GM21825 (cell line): ENCODE data around the gene SYNDIG1L.
"Not testable (repeated sequence)": the region's sequence is repeated elsewhere in the genome, so short reads cannot be mapped to it uniquely, and the experiment has no call there.

ENCODE experiments used
- ATAC-seq: cut with Tn5 transposase; IDR thresholded peaks from one replicate; pipeline ENCODE4 v1.9.1; 2021; ENCODE audit warnings: mild to moderate bottlenecking, moderate library complexity; ENCODE audit not compliant: unreplicated experiment

Gene SYNDIG1L

GRCh38 chr14:74426202-74426582 lies at the start of gene SYNDIG1L:
SYNDIG1L (minus strand) TSS chr14:74426210; CDS start chr14:74409744, 16,466 bp downstream.
- no peak for ATAC-seq

- no peak for ATAC-seq
These were observed 49.7 kb upstream of the SYNDIG1L start for GRCh38 chr14:74475678-74476077.

- no peak for ATAC-seq
These were observed 48.4 kb upstream of the SYNDIG1L start for GRCh38 chr14:74474376-74474775.

GRCh38 chr14:74472601-74473000 lies 46.6 kb upstream of the SYNDIG1L start:
- no peak for ATAC-seq

- ATAC-seq: no peak
These were observed 43.8 kb upstream of the SYNDIG1L start for GRCh38 chr14:74469548-74470518.

- ATAC-seq: no peak
These were observed 42.5 kb upstream of the SYNDIG1L start for GRCh38 chr14:74468513-74468912.

- ATAC-seq: no peak
These were observed 39.3 kb upstream of the SYNDIG1L start for GRCh38 chr14:74465335-74465734.

GRCh38 chr14:74464785-74465184 lies 38.8 kb upstream of the SYNDIG1L start:
- ATAC-seq: no peak

- ATAC-seq: no peak
These were observed 37.7 kb upstream of the SYNDIG1L start for GRCh38 chr14:74463697-74464096.

GRCh38 chr14:74462993-74463392 lies 37.0 kb upstream of the SYNDIG1L start:
- no peak for ATAC-seq

- ATAC-seq: no peak
These were observed 34.0 kb upstream of the SYNDIG1L start for GRCh38 chr14:74459976-74460375.

GRCh38 chr14:74459289-74459946 lies 33.4 kb upstream of the SYNDIG1L start:
- ATAC-seq: no peak

- ATAC-seq: no peak
These were observed 31.5 kb upstream of the SYNDIG1L start for GRCh38 chr14:74457565-74457895.

- no peak for ATAC-seq
These were observed 30.9 kb upstream of the SYNDIG1L start for GRCh38 chr14:74456684-74457564.

GRCh38 chr14:74454397-74454796 lies 28.4 kb upstream of the SYNDIG1L start:
- not testable (repeated sequence) for ATAC-seq

GRCh38 chr14:74444866-74445265 lies 18.9 kb upstream of the SYNDIG1L start:
- ATAC-seq: no peak

GRCh38 chr14:74442757-74443156 lies 16.7 kb upstream of the SYNDIG1L start:
- ATAC-seq: no peak

- ATAC-seq: no peak
These were observed 15.1 kb upstream of the SYNDIG1L start for GRCh38 chr14:74441113-74441512.

GRCh38 chr14:74438351-74438915 lies 12.4 kb upstream of the SYNDIG1L start:
- ATAC-seq: no peak

GRCh38 chr14:74437496-74438053 lies 11.6 kb upstream of the SYNDIG1L start:
- ATAC-seq: no peak
